ENCODE measurements around the gene SLC6A2.

DNA sequence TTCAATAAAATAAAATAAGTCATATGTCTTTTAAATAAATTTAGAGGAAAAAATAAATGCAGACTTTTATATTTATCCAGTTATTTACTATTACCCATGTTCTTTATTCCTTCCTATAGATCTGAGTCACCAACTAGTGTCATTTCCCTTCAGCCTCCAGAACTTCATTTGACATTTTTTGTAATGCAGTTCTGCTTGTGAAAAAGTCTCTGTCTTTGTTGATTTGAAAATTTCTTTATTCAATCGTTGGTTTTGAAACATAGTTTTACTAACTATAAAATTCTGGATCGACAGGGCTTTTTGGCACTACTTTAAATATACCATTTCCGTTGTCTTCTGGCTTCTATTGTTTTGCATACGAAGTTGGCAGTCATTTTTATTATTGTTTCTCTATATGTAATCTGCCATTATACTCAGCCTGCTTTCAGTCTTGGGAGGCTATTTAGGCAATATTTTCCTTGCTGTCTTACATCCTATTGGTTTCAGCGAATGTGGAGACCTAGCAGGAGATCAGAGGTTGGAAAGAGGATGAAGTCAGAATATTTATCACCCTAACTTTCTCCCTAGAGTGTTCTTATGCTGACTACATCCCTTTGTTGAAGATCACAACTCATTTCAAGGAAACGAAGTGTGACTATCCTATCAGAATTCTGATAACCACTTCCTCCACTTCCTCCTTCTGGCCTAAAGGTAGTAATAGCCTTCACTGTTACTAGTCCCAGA is 42.0 kb upstream of the SLC6A2 start:
- TF ChIP-seq, protein P1, sequence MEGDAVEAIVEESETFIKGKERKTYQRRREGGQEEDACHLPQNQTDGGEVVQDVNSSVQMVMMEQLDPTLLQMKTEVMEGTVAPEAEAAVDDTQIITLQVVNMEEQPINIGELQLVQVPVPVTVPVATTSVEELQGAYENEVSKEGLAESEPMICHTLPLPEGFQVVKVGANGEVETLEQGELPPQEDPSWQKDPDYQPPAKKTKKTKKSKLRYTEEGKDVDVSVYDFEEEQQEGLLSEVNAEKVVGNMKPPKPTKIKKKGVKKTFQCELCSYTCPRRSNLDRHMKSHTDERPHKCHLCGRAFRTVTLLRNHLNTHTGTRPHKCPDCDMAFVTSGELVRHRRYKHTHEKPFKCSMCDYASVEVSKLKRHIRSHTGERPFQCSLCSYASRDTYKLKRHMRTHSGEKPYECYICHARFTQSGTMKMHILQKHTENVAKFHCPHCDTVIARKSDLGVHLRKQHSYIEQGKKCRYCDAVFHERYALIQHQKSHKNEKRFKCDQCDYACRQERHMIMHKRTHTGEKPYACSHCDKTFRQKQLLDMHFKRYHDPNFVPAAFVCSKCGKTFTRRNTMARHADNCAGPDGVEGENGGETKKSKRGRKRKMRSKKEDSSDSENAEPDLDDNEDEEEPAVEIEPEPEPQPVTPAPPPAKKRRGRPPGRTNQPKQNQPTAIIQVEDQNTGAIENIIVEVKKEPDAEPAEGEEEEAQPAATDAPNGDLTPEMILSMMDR (IDR thresholded peaks at IDR 0.05; ENCODE audit: borderline replicate concordance, extremely low read depth, low read length, poor library complexity, severe bottlenecking), result no peak
- TF ChIP-seq EZH2 (IDR thresholded peaks at IDR 0.05; ENCODE audit: borderline replicate concordance, low read depth, low read length, severe bottlenecking), result no peak

All from DND-41 (cell line).